HG03378 (cell line): ENCODE measurements around the gene HOTAIR.

Source experiments
- ATAC-seq: cut with Tn5 transposase; IDR thresholded peaks from one replicate; pipeline ENCODE4 v1.9.1; 2021; ENCODE audit warnings: mild to moderate bottlenecking, moderate library complexity; ENCODE audit not compliant: unreplicated experiment

The HOTAIR gene

GRCh38 chr12:53963005-53963404 lies 11.7 kb downstream of the HOTAIR start:
- no peak for ATAC-seq

DNA sequence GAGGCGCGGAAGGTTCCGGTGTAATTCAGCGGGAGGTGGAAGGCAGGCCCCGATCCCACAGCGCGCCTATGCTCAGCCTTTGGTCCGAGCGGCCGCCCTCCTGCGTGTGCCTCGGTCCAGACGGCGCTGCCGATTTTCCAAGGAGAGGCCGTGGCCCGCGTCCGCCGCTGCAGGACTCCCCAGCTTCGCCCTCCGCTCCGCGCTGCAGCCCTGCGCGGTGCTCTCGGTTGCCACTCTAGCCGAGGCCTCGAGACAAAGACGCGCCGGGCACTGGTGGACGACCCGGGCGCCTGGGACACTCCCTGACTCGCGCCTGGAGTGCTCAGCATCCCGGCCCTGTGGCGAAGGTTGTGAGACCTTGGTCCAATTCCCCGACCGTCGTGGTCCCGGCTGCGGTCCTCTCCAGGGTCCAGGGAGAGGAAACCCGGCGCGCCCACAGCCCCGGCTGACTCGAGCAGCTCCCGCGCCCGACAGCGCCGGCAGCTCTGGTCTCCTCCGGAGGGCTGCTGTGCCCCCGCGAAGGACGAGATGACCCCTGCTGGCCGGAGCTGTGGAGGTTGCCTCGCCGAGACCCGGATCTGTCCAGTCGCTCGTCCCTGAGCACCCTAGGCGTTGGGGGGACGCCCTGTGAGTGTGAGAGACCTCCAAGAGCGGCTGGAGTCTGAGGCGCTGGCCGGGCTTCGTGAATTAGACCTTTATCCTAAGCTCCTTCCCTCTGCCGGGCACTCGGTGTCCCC lies 13.6 kb downstream of the HOTAIR start:
- ATAC-seq = no peak

GRCh38 chr12:53960187-53961024 lies 14.3 kb downstream of the HOTAIR start:
- no peak for ATAC-seq

DNA sequence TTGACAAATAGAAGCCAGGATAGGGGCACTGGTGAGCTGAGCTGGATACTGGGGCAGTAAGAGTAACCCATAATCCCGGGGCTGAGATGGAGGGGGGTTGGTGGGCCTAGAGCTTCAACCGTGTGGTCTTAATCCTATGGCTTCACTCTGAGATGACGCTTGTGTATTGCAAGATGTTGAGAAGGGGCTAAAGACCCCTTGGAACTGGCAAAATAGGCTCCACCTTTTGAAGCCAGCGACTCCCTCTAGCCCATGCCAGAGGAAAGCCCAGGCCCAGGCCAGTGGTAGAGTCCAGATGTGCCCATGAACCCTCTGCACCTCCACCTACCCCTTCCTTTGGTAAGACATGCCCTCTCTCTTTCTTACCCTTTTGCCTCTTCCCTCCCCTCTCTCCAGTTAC lies 15.4 kb downstream of the HOTAIR start:
- ATAC-seq = no peak

GRCh38 chr12:53958128-53958527 lies 16.6 kb downstream of the HOTAIR start:
- no peak for ATAC-seq

DNA sequence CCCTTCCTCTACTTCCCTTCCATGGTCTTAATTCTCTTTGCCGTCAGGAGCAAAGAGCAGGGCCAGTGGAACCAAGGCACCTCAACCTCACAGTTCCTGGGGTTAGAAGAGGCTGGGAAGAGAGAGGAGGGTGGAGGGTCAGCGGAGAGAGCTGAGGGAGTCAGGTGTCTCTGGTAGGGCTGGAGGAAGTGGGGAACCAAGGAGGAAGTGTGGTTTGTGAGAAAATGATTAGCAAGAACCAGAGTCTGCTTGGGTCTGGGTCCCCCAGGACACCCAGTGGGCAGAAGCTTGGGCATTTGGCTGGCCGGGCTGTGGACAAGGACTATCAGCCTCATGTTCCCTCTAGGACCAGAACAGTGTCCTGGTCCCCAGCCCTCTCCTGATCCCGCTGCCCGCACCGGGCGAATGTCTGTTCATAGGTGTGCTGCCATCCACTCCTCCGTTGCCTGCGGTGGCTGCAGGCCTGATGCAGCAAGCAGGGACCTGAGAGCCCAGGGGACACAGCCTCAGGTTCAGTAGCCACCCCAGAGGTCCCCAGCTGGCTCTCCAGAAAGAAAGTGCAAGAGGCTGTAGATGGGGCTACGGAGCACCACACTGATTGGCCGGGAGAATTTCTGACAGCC lies 17.7 kb downstream of the HOTAIR start:
- no peak for ATAC-seq

GRCh38 chr12:53956251-53956887 lies 18.4 kb downstream of the HOTAIR start:
- ATAC-seq = no peak

GRCh38 chr12:53955776-53956250 lies 18.9 kb downstream of the HOTAIR start:
- no peak for ATAC-seq

DNA sequence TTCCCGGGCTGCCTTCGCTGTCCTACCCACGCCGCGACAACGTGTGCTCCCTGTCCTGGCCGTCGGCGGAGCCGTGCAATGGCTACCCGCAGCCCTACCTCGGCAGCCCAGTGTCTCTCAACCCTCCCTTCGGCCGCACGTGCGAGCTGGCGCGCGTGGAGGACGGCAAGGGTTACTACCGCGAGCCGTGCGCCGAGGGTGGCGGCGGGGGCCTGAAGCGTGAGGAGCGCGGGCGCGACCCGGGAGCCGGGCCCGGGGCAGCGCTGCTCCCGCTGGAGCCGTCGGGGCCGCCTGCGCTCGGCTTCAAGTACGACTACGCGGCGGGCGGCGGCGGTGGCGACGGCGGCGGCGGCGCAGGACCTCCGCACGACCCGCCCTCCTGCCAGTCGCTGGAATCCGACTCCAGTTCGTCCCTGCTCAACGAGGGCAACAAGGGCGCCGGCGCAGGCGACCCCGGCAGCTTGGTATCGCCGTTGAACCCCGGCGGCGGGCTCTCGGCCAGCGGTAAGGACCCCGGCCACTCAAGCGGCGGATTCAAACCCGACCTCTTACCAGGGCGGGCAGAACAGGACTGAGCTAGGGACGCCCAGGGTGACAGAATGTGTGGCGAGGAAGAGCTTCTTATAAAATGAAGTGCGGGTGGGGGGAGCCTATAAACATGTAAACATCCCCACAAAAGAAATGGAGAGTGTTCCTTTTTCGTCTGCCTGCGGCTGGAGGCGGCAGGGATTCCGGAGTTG lies 19.5 kb downstream of the HOTAIR start:
- no peak for ATAC-seq

- no peak for ATAC-seq
Observed at GRCh38 chr12:53954694-53955035, 20.1 kb downstream of the HOTAIR start, which contains the start of gene HOXC12. Gene HOXC12 (plus strand): TSS chr12:53954903. CDS start chr12:53954930, 27 bp downstream.

GRCh38 chr12:53953831-53954693 lies 20.7 kb downstream of the HOTAIR start:
- no peak for ATAC-seq

DNA sequence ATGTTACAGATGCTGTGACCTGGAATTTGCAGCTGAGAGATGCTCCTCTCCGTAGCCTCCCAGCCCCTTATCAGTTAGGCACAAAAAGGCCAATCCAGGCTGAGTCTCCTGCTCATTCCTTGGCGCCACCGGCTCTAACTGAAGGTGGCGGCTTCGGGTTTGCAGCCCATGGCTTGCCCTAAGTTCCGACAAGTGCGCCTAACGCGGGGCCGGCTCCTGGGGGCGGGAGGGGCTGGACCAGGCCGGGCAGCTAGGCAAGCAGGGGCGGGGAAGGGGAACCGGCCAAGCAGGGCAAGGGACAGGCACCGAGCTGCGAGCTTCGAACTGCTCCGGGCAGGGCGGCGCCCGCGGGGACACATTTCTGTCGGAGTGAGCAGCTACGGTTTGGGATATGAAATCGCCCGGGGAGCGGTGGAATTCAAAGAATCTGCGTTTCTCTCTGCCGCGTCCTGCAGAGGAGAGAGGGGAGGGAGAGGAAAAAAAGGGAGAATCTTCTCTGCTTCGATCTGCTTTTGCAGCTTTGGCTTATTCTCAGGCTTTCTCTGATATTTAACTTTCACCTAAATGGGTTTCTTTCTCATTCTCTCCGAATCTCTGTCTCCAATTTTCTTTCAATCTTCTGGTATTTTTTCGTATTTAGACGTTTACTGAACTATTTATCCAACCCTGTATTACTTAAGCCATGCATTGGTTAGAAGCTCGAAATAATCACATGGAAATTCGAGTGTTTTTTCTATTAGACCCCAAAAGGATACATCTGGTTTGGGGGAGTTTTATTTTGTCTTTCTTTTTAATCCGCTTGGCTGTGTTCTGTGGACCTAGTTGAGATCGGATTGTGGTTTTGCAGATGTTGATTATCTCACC lies 21.7 kb downstream of the HOTAIR start:
- no peak for ATAC-seq

DNA sequence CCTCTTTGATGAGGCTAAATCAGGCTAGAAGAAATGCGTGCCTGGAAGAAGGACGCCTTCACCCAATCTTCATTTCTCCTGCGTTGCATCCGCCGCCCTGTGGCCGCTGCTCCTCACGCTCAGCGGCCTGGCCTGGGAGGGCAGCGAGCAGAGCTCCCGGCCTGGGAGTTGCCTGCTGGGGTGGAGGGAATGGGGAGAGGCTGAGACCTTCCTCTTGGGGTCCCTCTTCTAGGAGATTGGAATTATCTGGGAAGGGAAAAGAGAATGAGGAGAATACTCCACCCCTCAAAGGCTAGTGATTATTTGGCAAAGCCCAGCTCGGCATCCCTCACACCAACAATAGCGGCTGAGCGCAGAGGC lies 22.4 kb downstream of the HOTAIR start:
- ATAC-seq = no peak

DNA sequence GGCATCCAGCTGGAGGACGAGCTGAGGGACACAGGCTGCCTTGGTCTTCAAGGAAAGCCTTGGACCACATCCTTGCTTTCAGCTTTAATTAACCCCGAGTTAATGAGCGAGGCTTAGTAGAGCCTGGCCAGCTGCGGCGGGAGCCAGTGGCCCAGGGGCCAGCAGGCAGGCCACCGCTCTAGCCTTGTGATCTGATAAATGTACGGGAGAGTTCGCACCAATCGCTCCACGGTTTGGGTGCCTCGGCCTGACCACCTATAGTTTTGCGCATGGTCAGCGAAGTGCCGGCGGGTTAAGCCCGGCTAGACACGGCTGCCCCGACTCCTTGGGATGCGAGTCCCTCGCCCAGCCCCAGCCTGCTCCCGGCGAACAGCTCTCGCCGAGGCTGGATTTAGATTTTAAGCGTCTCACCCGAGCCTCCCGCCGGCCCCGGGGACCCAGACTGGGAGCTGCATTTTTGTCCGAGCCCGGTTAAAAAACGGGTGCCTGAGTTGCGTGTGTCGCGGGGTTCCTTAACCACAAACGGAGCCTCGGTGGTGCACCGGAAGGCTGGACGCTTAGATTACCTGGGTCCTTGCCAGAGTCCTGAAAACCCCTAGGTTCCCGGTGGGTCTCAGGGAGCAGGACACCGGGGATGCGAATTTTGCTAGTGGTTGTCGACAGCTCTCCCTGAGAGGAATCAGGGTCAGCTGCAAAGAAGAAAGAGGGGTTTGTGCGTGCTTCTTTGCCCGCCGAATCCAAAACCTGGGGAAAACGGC lies 23.0 kb downstream of the HOTAIR start:
- no peak for ATAC-seq

DNA sequence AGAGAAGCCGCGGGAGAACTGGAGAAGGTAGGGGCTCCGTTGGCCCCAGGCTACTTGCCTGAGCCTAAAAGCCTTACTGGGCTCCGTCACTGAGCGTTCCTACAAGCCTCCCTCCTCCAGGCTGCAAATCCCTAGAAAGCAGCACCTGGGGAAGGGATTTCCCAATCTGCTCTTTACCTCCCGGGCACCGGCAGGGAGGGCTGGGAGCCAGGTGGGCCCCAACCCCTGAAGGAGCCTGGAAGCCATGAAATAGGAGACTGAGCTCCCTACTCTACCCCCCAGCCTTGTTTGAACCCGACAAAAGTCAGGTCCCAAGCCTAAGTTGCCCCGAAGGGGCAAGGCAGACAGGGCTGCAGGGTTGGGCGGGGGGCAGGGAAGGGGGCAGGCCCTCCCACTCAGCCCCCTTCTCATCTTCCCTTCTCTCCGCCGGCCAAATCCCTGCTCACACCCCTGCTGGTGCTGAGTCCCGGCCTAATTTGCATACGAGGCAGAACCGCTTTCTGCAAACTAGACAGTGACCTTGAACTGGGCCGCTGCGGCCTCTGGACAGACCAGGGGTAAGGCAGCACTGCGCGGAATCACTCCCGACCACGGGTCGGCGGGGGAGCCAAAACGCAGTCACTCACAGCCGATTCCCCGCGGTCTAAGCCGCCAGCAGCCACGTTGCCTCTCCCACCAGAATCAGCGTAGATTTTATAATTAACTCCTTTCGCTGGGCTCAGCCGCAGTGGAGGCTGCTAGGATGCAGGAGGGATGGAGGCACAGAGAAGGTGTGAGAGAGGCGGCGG lies 23.8 kb downstream of the HOTAIR start:
- ATAC-seq = no peak

DNA sequence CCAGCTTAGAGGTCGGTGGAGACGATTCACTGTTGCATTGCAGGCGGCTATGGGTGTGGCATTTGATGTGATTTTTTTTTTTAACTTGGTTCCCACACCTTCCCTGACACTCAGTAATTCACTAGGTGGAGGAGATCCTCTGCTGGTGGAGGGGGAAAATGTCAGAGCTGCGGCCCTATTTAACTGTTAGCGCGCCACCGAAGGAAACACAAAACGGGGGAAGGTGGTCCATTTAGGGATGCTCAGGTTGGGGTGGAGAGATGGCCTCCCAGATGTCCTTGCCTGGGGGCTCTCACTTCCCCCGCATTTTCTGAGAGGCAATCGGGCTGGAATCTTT lies 24.3 kb downstream of the HOTAIR start:
- ATAC-seq = no peak
